Measurements from ENCODE around the gene CIB4.

The CIB4 gene

GRCh38 chr2:26640781-26641564 is at the start of gene CIB4:
CIB4 (minus strand) TSS chr2:26641366; CDS start chr2:26641314, 52 bp downstream.
- TF ChIP-seq, protein P1, sequence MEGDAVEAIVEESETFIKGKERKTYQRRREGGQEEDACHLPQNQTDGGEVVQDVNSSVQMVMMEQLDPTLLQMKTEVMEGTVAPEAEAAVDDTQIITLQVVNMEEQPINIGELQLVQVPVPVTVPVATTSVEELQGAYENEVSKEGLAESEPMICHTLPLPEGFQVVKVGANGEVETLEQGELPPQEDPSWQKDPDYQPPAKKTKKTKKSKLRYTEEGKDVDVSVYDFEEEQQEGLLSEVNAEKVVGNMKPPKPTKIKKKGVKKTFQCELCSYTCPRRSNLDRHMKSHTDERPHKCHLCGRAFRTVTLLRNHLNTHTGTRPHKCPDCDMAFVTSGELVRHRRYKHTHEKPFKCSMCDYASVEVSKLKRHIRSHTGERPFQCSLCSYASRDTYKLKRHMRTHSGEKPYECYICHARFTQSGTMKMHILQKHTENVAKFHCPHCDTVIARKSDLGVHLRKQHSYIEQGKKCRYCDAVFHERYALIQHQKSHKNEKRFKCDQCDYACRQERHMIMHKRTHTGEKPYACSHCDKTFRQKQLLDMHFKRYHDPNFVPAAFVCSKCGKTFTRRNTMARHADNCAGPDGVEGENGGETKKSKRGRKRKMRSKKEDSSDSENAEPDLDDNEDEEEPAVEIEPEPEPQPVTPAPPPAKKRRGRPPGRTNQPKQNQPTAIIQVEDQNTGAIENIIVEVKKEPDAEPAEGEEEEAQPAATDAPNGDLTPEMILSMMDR (IDR thresholded peaks at IDR 0.05; ENCODE audit: insufficient read depth, low read depth, low read length, missing control alignments), result no peak
- no peak for DNase-seq (ENCODE audit: low read depth)
- H3K4me3 ChIP-seq (ENCODE audit: low read depth, low read length), result no peak within 1 kb of the TSS

DNA sequence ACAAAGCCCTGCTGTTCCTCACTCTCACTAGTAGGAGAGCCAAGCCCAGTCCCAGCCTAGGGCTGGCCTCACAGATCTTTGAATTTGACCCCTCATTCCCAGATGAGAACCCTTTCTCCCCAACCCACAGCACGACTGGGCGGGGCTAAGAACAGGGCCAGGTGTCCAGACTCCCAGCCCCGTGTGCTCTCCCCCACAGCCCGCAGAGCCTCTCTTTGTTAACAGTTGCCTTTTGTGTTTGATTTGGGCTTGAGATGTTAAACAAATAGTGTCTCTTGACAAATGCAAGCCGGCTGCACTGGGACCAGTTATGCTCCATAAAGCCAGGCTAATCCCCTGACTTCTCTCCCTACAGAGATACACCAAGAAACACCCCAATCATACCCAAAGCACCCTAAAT is 46.6 kb upstream of the CIB4 start:
- no peak overlapping the region for H3K4me3 ChIP-seq (ENCODE audit: low read depth, low read length)
- DNase-seq (ENCODE audit: low read depth), result no peak
- TF ChIP-seq, protein P1 (IDR thresholded peaks at IDR 0.05; ENCODE audit: insufficient read depth, low read depth, low read length, missing control alignments), result no peak

- TF ChIP-seq, protein P1 (IDR thresholded peaks at IDR 0.05; ENCODE audit: insufficient read depth, low read depth, low read length, missing control alignments), result no peak
- H3K4me3 ChIP-seq (ENCODE audit: low read depth, low read length), result no peak overlapping the region
- no peak for DNase-seq (ENCODE audit: low read depth)
These were observed 46.2 kb upstream of the CIB4 start for GRCh38 chr2:26687328-26687727.

- TF ChIP-seq, protein P1 (IDR thresholded peaks at IDR 0.05; ENCODE audit: insufficient read depth, low read depth, low read length, missing control alignments), result no peak
- no peak overlapping the region for H3K4me3 ChIP-seq (ENCODE audit: low read depth, low read length)
- DNase-seq (ENCODE audit: low read depth), result peak; percentile 3
These were observed 45.0 kb upstream of the CIB4 start for GRCh38 chr2:26685989-26686839.

GRCh38 chr2:26685341-26685740 is 44.2 kb upstream of the CIB4 start:
- TF ChIP-seq, protein P1 (IDR thresholded peaks at IDR 0.05; ENCODE audit: insufficient read depth, low read depth, low read length, missing control alignments), result no peak
- no peak overlapping the region for H3K4me3 ChIP-seq (ENCODE audit: low read depth, low read length)
- DNase-seq (ENCODE audit: low read depth), result no peak

GRCh38 chr2:26683583-26683982 is 42.4 kb upstream of the CIB4 start:
- DNase-seq (ENCODE audit: low read depth), result no peak
- TF ChIP-seq, protein P1 (IDR thresholded peaks at IDR 0.05; ENCODE audit: insufficient read depth, low read depth, low read length, missing control alignments), result no peak
- H3K4me3 ChIP-seq (ENCODE audit: low read depth, low read length), result no peak overlapping the region
